GM19463 (cell line): ENCODE results near the gene IPCEF1.
"Not testable (repeated sequence)": the region's sequence is repeated elsewhere in the genome, so short reads cannot be mapped to it uniquely, and the experiment has no call there.

Experiments
- ATAC-seq: cut with Tn5 transposase; IDR thresholded peaks from one replicate; pipeline ENCODE4 v1.9.1; 2021; ENCODE audit warnings: mild to moderate bottlenecking, moderate library complexity; ENCODE audit not compliant: unreplicated experiment

The IPCEF1 gene

DNA sequence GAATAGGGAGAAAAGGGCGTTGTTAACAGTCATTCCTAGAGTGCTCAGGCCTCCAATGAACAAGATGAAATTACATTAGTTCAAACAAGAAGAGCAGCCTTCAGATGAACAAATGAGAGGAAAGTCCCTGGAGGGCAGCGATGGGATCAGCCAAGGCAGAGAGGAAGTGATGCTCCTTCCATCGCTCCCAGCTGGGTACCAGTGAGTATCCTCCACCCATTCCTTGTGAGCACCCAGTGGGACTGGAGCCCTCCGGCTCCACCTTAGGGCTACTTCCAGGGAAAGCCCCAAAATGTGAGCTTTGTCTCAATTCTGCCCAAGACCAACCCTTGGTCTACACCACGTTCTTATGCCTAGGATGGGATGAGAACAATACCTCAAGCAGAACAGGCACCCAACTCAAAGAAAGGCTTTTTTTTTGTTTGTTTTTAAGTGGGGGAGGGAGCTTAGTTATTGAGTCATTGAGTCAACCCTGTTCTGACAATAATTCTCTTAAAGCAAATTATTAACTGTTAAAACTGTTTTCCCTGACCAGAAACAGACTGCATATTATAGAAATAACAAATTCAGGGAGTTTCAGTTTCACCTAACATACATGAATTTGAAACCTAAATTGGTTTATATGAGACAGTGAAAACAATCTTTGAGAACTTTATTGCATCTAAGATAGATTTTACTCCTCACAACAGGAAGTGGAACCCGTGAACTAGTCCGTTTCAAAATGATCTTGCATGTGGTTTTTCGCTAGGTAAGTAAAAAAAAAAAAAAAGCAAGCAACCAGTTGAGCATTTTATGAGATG is 106.9 kb downstream of the IPCEF1 start:
- peak; percentile 60 for ATAC-seq

DNA sequence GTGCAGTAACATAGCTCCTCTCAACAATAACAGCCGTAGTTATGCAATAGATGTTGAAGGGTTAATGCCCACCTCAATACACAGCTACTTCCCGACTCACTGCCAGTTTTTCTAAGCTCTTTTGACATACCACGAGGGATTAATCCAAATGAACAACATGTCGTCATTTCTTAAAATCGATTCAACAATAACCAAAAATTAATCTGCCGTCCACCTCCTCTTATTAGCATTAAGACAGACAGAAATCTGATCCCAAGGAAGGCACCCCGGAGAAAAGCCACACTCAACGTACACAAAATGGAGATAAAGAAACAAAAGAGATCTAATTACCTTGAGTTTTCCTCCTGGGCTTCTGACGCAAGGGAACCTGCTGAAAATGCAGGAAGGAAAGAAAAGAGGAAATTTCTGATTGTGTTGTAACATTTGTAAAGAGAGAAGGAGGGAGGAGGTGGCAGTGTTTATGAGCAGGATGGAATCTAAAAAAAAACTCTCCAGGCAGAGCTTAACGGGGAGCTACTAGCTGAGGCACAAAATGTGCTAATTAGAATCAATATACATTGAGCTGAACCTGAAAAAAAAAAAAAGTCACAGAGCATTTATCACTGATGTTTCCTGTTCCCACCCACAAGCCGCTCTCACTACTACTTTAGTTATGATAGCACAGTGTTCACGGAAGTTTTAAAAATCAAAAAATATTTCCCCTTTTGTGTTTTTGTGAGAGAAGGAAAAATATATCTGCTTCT is 109.3 kb downstream of the IPCEF1 start:
- ATAC-seq = peak; percentile 22

GRCh38 chr6:154246723-154247118 is 109.9 kb downstream of the IPCEF1 start:
- no peak for ATAC-seq

DNA sequence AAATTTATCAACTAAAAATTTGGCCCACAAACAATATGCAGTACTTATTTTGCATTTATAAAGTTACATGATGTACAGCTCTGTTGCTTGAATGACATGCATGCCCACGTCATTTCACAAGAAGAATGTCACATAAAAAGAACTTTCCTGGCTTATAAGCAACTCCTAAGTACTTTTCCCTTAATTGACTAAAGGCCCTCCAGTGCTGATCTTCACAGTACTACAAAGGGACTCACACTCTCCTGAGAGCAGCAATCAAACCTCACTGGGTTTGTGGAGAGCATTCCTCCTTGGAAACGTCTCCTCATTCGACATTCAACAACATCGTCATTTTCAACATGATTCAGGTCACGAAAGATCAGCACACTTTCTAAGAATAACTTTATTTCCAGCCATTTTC is 111.1 kb downstream of the IPCEF1 start:
- ATAC-seq = no peak

DNA sequence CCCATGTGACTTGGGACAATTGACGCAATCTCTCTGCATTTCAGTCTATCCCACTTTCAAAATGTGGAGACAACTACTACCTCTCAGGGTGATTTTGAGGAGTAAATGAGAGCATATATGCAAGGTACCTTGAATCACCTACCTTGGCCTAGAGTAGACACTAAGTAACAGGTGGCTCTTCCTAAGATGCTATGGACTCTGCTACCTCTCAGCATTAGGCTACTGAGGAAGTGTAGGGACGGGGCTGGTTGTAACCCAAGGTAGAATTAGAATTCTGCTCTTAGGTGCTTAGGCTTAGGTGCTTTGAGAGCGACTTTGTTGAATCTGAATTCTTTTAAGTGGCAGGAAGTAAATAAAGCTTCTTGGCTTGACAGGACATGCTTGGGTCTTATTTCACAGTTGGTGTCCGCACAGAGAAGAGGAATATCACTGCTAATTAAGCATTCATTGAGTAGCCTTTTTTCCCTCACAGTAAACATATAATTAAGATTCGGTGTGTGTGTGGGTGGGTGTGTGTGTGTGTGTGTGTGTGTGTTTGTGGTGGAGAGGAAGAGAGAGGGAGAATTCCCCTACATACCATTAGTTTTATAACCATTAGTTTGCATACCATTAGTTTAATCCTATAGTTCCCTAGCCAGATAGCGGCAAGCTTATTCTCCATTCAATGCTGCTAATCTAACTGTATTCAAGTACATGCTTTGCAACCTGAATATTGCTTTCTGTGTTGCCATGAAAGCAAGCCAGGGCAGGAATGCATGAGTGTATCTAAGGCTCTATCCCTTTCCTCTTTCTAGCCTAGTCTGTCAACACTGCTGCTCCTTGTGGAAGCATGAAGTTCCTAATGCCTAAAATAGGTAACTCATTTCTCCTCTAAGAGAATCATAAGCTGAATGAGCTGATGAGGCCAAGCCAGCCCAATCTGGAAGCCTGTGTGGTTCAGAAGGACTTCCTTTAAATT is 112.5 kb downstream of the IPCEF1 start:
- ATAC-seq = no peak

DNA sequence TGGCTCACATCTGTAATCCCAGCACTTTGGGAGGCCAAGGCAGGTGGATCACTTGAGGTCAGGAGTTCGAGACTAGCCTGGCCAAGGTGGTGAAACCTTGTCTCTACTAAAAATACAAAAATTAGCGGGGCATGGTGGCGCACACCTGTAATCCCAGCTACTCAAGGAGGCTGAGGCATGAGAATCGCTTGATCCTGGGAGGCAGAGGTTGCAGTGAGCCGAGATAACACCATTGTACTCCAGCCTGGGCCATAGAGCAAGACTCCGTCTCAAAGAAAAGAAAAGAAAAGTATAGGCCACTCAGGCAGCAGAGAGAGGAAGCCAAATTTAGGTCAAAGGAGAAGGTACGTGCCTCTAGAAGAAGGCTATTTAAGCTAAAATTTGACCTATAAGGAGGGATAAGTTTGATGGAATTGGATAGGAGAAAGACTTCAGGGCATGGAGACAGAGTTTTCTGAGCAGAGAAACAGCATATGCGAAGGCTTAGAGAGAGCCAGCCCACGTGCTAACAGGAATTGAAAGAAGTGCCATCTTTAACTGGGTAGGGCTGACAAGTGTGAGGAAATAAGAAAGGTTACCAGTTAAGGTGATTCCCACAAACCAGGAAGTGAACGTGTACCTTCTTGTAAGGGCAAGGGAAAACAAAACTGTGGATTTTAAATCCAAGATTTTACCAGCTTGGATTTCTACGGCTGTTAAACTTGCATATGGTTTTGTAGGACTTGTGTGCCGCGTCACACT is 113.8 kb downstream of the IPCEF1 start:
- ATAC-seq = no peak

DNA sequence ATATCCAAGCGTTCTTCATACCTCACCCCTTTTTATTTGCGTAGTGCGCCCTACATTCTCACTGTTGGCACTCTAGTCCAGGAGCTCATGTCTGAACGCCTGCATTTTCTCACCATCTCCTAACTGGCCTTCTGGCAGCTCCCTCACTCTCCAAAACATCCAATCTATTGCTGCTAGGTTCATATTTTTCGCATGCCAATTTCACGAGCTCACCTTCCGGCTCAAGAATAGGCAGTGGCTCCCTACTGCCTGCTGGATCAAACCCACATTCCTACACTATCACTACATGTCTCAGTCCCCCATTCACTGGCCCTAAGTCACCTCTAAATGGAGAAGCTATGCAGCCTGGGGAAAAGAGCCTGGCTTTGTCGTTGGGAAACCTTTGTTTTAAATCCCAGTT is 115.0 kb downstream of the IPCEF1 start:
- ATAC-seq = no peak

DNA sequence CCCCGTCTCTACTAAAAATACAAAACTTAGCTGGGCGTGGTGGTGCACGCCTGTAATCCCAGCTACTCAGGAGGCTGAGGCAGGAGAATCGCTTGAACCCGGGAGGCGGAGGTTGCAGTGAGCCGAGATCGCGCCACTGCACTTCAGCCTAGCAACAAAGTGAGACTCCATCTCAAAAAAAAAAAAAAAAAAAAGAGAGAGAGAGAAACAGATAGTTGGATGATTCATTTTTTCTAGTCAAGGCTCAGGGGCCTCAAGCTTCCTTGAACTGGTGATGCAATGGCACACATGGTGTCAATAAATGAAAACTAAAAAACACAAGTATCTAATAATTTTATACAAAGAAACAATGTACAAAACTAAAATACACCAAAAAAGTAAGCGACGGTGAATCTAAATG is 115.5 kb downstream of the IPCEF1 start:
- ATAC-seq = not testable (repeated sequence)

- peak; percentile 38 for ATAC-seq
These were observed 117.2 kb downstream of the IPCEF1 start for GRCh38 chr6:154239392-154239791.

- ATAC-seq = no peak
These were observed 117.8 kb downstream of the IPCEF1 start for GRCh38 chr6:154238831-154239230.

- ATAC-seq = no peak
These were observed 119.8 kb downstream of the IPCEF1 start for GRCh38 chr6:154236646-154237301.

GRCh38 chr6:154234019-154234772 is 122.4 kb downstream of the IPCEF1 start:
- ATAC-seq = peak; percentile 48

DNA sequence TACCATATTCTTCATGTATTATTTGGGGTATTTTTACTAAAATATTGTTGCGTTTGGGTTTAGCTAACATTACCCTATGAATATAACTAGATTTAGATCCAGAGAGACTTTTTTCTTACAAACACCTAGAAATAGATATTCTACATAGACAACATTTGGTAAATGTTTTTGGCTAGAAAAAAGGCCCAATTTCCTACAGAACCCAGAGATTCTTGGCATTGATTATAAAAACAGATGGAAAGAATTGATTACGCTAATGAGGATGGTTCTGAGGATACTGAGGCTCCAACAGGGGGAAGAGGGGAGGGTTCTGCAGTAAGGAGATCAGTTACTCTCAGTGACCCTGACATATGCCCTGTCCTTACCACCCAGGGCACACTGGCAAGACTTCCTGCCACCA is 123.2 kb downstream of the IPCEF1 start:
- ATAC-seq = no peak

DNA sequence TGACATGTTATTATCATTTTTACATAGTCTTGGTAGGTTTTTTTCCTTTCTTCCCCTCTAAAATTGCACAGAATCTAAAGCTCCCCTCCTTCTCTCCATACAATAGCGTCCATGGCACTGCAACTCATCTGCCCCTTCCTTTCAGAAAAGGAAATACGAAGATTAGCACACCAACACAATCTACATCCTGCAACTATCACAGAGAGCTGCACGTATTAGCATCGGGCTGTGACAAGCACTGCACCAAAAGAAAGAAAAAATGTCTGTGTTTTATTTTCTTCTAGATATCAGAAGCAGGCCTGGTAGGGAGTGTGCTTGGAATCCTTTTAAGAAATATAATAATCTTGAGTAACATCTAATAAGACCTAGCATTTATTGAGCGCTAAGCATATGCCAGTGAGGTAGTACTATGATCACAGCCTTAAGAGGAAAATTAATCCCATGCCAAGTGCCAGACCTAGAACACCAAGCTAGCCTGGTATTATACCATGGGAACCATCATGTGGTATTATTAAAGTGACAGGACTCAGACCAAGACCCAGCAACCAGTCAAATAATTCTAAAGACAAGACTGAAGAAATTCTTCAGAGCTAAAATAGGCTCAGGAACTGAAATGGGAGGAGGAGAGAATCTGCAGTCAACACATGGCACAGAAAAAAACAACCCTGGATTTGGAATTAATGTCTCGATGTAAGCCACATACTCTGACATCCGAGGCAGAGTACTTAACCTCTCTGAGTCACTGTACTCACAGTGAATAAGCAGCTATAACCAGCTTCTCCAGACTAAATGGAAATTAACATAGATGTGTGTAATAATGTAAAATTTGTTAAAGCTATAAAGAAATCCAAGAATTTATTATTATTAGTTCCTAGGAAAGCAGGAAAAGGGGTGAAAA is 124.3 kb downstream of the IPCEF1 start:
- ATAC-seq = no peak

GRCh38 chr6:154230910-154231595 is 125.5 kb downstream of the IPCEF1 start:
- ATAC-seq = no peak

GRCh38 chr6:154230393-154230792 is 126.2 kb downstream of the IPCEF1 start:
- ATAC-seq = no peak

GRCh38 chr6:154229786-154230185 is 126.8 kb downstream of the IPCEF1 start:
- ATAC-seq = peak; percentile 76

- no peak for ATAC-seq
These were observed 128.1 kb downstream of the IPCEF1 start for GRCh38 chr6:154228521-154228905.
